K562 (cell line): ENCODE data around the gene PLEKHH2. TPM values are rescaled to one million over a fixed set of nuclear protein-coding genes. Genes with fewer than 3 reads are reported as not detected.
A peak's percentile ranks its signal among the peaks of the same experiment; 100 is the strongest.

ENCODE experiments used
- CHCHD3 ChIP-seq: fragments of 250-450 bp; sonication (Bioruptor Pico); IDR thresholded peaks from 2 replicates; pipeline ENCODE4 v2.1.2; 2022; ENCODE audit warnings: mild to moderate bottlenecking
- CREM ChIP-seq: IDR thresholded peaks from 2 replicates; pipeline ENCODE4 v1.6.1; 2014; ENCODE audit warnings: antibody characterized with exemption, low read depth
- CTCF ChIP-seq, 3 experiments: IDR thresholded peaks in 2 of 3; conservative IDR thresholded peaks in 1 of 3; 2 replicates each; pipeline ENCODE4 v1.5.1; 2011 to 2012; ENCODE audit warnings: low read length in 3 of 3, mild to moderate bottlenecking in 3 of 3, control low read depth in 2 of 3, improper control_type of control experiment in 1 of 3, inconsistent platforms in 1 of 3, low read depth in 1 of 3, mixed read lengths in 1 of 3, moderate library complexity in 1 of 3; ENCODE audit not compliant: insufficient read depth in 2 of 3
- KAT8 ChIP-seq: fragments of 450-650 bp; IDR thresholded peaks from 2 replicates; pipeline ENCODE4 v1.6.1; 2016; ENCODE audit warnings: low read depth, mild to moderate bottlenecking
- KLF13 ChIP-seq: fragments of 450-650 bp; IDR thresholded peaks from 2 replicates; pipeline ENCODE4 v1.6.1; 2016; ENCODE audit warnings: missing genetic modification characterization, low read depth, mild to moderate bottlenecking, missing compliant biosample characterization, moderate library complexity, borderline replicate concordance
- NR2C2 ChIP-seq, 2 experiments: fragments of 200-800 bp in 1 of 2; sonication (Bioruptor generic) in 1 of 2; sonication (generic) in 1 of 2; formaldehyde crosslinking in 1 of 2; IDR thresholded peaks; 2 replicates each; pipeline versions ENCODE4 v1.6.1 to v1.8.0; 2016 to 2022; ENCODE audit warnings: mild to moderate bottlenecking in 1 of 2, missing compliant biosample characterization in 1 of 2, missing genetic modification characterization in 1 of 2, missing genetic modification reagents in 1 of 2
- RAD21 ChIP-seq, 2 experiments: fragments of 250-450 bp in 1 of 2; fragments of 450-650 bp in 1 of 2; sonication (Bioruptor Pico) in 1 of 2; formaldehyde crosslinking in 1 of 2; IDR thresholded peaks in 1 of 2; conservative IDR thresholded peaks in 1 of 2; 2 replicates each; pipeline versions ENCODE4 v1.4.0 to v1.8.0; 2020 to 2022; ENCODE audit warnings: mild to moderate bottlenecking in 2 of 2, moderate library complexity in 1 of 2
- XRCC5 ChIP-seq: fragments of 200-400 bp; formaldehyde crosslinking; IDR thresholded peaks from 2 replicates; pipeline ENCODE4 v1.6.1; 2017; ENCODE audit warnings: low read depth, mild to moderate bottlenecking, low read length
- ZC3H8 ChIP-seq: fragments of 450-650 bp; IDR thresholded peaks from 2 replicates; pipeline ENCODE4 v1.6.1; 2017
- ZFX ChIP-seq: sonication (generic); formaldehyde crosslinking; IDR thresholded peaks from 2 replicates; pipeline ENCODE4 v1.8.0; 2022; ENCODE audit warnings: mild to moderate bottlenecking, missing genetic modification reagents, moderate library complexity
- polyA plus RNA-seq, 8 experiments: library from polyadenylated mRNA; depleted of rRNA in 4 of 8; stranded (reverse) in 5 of 8; unstranded in 3 of 8; fragments of >200 nt; fragmentation: Nextera tagmentation in 2 of 8; fragmentation: Illumina TruSeq in 1 of 8; extraction: Ambion mirVana in 2 of 8; extraction: Trizol in 1 of 8; gene quantifications; 2 replicates each; pipeline versions ENCODE4 v1.2.1 to v1.2.3, GENCODE V29; 2011 to 2014; ENCODE audit warnings: inconsistent platforms in 1 of 8, missing spikeins in 1 of 8
- total RNA-seq, 7 experiments: library from RNA; depleted of rRNA in 6 of 7; stranded (reverse); fragments of >200 nt in 6 of 7; fragmentation: Illumina TruSeq in 2 of 7; extraction: Trizol in 2 of 7; gene quantifications; 2 replicates each; pipeline versions ENCODE4 v1.2.1 to v1.2.3, GENCODE V29; 2011 to 2021; ENCODE audit warnings: low replicate concordance in 1 of 7
- TF ChIP-seq, protein P1 (sequence below): fragments of 450-650 bp; formaldehyde crosslinking; IDR thresholded peaks from 2 replicates; pipeline ENCODE4 v1.4.0; 2020; ENCODE audit warnings: mild to moderate bottlenecking, moderate library complexity

Gene PLEKHH2
- total and polyA plus RNA-seq, 9 of the 15 experiments (the other 6 are each of a cell fraction or from before 2014, with no cell fraction given), result 0.77 to 13.5 (median 2.7) TPM

DNA sequence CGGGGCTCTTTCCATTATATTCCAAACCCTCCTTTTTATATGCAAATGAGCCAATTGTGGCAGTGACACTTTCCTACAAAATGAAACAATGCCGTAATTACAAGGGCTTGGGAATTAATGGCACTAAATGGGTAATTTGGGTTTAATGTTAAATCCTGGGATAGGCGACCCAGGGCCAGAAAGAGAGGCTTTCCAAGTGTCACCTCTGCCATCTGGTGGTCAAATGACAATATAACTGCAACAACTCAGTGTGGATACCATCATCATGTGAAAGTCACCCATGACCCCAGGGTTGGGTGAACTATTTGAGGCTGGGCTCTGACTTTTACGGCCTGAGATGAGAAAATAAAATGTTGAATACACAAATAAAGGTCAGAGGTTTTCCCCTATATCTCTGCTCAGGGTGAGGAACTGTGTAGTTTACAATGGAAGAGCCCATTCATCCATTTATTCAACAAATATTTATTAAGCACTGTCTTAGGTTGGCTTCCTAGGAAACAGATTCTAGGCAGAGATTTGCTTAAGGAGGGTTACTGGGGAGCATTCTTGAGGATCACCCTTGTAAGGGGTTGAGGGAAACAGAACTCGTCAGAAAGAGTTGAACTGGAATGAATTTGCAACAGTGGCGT is 27.7 kb upstream of the PLEKHH2 start (continued):
- TF ChIP-seq XRCC5, result no peak
- no peak for TF ChIP-seq NR2C2 (CRISPR knock-in tag; IDR thresholded peaks at IDR 0.05)
- TF ChIP-seq NR2C2 (tag; IDR thresholded peaks at IDR 0.05), result no peak
- no peak for TF ChIP-seq CHCHD3 (CRISPR knock-in tag)
- TF ChIP-seq, protein P1, sequence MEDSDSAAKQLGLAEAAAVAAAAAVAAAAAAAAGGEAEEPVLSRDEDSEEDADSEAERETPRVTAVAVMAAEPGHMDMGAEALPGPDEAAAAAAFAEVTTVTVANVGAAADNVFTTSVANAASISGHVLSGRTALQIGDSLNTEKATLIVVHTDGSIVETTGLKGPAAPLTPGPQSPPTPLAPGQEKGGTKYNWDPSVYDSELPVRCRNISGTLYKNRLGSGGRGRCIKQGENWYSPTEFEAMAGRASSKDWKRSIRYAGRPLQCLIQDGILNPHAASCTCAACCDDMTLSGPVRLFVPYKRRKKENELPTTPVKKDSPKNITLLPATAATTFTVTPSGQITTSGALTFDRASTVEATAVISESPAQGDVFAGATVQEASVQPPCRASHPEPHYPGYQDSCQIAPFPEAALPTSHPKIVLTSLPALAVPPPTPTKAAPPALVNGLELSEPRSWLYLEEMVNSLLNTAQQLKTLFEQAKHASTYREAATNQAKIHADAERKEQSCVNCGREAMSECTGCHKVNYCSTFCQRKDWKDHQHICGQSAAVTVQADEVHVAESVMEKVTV (CRISPR knock-in tag), result peak; percentile 56; the same call in 1 of the 2 replicates
- TF ChIP-seq CREM, result no peak
- TF ChIP-seq ZFX (CRISPR knock-in tag), result no peak
- TF ChIP-seq ZC3H8, result no peak
- TF ChIP-seq KAT8, result no peak
- TF ChIP-seq CTCF (IDR thresholded peaks at IDR 0.05 in 2 of 3, conservative IDR thresholded peaks at IDR 0.05 in 1 of 3; ENCODE audit: insufficient read depth in 2 of 3, low read depth in 1 of 3, low read length in 3 of 3), result peak; percentile 74 to 81 (median 76)
- TF ChIP-seq KLF13 (tag), result no peak
- TF ChIP-seq RAD21 (CRISPR knock-in tag; conservative IDR thresholded peaks at IDR 0.05 in 1 of 2, IDR thresholded peaks at IDR 0.05 in 1 of 2), result peak; percentile 69 to 71
